Tibial nerve (tissue), 4 donors: Measurements from ENCODE around the gene FEZF2. TPM values are rescaled to one million over a fixed set of nuclear protein-coding genes. Genes with fewer than 3 reads are reported as not detected.

Experiments
- DNase-seq, 2 donors: peaks; one replicate each; pipeline ENCODE4 v3.0.0-alpha.2; 2019; ENCODE audit warnings: low spot score in 2 of 2
- H3K27ac ChIP-seq, 4 donors: fragments of 200-600 bp; sonication (generic) in 3 of 4; one replicate each; pipeline ENCODE4 v1.5.1; 2017 to 2019; ENCODE audit warnings: mild to moderate bottlenecking in 1 of 4
- H3K27me3 ChIP-seq, 2 donors: fragments of 200-600 bp; sonication (generic) in 1 of 2; one replicate each; pipeline versions ENCODE4 v1.5.1 to v1.6.0; 2017 to 2019
- H3K36me3 ChIP-seq, 3 donors: fragments of 200-600 bp; sonication (generic); one replicate each; pipeline ENCODE4 v1.5.1; 2018 to 2019
- H3K4me1 ChIP-seq, 4 donors: fragments of 200-600 bp; sonication (generic) in 3 of 4; one replicate each; pipeline ENCODE4 v1.5.1; 2017 to 2019
- H3K4me3 ChIP-seq, 4 donors: fragments of 200-600 bp; sonication (generic) in 3 of 4; one replicate each; pipeline ENCODE4 v1.5.1; 2017 to 2019; ENCODE audit warnings: mild to moderate bottlenecking in 1 of 4, moderate library complexity in 1 of 4
- H3K9me3 ChIP-seq, 4 donors: fragments of 200-600 bp; sonication (generic) in 3 of 4; one replicate each; pipeline ENCODE4 v1.5.1; 2017 to 2019
- CTCF ChIP-seq, 5 experiments: fragments of 200-600 bp in 3 of 5; fragments of 450-650 bp in 2 of 5; sonication (generic) in 3 of 5; IDR thresholded peaks; one replicate each; pipeline ENCODE4 v1.5.1; 2016 to 2019; ENCODE audit warnings: antibody characterized with exemption in 5 of 5, mild to moderate bottlenecking in 3 of 5, moderate library complexity in 2 of 5
- EP300 ChIP-seq, 2 donors: sonication (generic); formaldehyde crosslinking; IDR thresholded peaks; one replicate each; pipeline ENCODE4 v1.6.1; 2017; ENCODE audit warnings: antibody characterized with exemption in 2 of 2, mild to moderate bottlenecking in 1 of 2
- POLR2A ChIP-seq, 2 donors: fragments of 450-650 bp; IDR thresholded peaks; one replicate each; pipeline ENCODE4 v1.6.1; 2017; ENCODE audit warnings: antibody characterized with exemption in 2 of 2, mild to moderate bottlenecking in 2 of 2, moderate library complexity in 2 of 2
- WGBS, 2 donors: methylation state at CpG; one replicate each; pipeline ENCODE4 v1.1.5; 2018; 5-methylcytosine and 5-hydroxymethylcytosine counted together
- total RNA-seq, 4 donors: library from RNA; depleted of rRNA; stranded (reverse); fragments of >200 nt; gene quantifications; one replicate each; pipeline ENCODE4 v1.1.0, GENCODE V29; 2016

The FEZF2 gene
- total RNA-seq, 4 donors from 2014 or later, result not detected

DNA sequence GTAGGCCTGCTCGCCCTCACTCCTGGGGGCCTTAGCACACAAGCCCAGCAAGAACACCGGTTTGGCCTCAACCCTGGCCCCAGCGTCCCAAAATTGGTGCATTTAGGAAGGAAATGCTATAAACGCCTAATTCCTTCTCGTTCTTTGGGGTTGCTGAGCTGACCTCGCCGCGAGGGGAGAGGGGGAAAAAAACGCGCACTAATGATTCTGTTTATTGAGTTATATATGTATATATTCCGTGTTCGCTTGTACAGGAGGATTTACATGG, 3.9 kb downstream of the FEZF2 start:
- H3K27ac ChIP-seq, result no peak overlapping the region
- no peak for DNase-seq
- 5% methylated on average over 12 of the region's 12 CpGs for WGBS, 2 donors
- TF ChIP-seq CTCF (IDR thresholded peaks at IDR 0.05), result no peak
- no peak for TF ChIP-seq POLR2A (IDR thresholded peaks at IDR 0.05)
- no peak for TF ChIP-seq EP300 (IDR thresholded peaks at IDR 0.05)
- H3K4me3 ChIP-seq, result peak overlapping the region in 1 of 4 donors; percentile 22
- peaks cover 12 to 96% of the 10 kb centered on the region in 2 donors for H3K27me3 ChIP-seq
- no peaks in the 10 kb centered on the region for H3K9me3 ChIP-seq
- H3K4me1 ChIP-seq, result peaks cover 0 to 70% (median 29%) of the 10 kb centered on the region in 4 donors
- H3K36me3 ChIP-seq, result no peaks in the 10 kb centered on the region

DNA sequence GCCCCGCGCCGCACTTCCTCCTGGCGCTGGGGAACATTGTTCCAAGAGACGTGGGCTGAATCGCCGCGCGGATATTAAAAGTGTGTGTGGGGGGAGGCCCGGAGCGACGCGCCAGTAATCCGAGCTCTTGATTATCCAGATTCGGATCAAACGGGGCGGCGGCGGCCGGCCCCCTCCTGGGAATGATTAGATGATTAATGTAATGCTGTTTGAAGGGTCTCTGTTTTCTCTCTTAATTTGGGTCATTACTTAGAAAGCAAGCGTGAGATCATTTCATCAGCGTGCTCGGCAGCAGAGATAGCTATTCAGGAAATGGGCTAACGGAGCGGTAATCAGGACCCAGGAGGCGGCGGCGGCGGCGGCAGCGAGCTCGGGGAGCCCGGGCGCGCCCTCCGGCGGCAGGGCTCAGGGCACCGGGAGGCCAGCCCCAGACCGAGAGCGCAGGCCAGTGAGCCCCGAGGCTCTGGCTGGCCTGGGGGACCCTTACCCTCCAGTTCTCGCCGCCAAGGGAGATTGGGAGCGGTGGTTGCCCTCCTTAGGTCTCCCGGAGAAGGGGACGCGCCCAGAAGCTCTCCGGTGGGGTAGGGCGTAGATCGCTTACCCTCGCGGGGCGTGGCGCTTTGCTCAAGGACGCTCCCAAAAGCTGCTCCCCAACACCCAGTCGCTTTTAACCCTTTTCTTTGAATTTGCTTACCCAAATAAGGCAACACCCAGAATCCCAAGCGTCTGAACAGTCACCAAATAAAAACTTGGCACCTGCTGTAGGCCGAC, 4.5 kb downstream of the FEZF2 start:
- TF ChIP-seq EP300 (IDR thresholded peaks at IDR 0.05) (no peak), CTCF (IDR thresholded peaks at IDR 0.05) (no peak), POLR2A (IDR thresholded peaks at IDR 0.05) (no peak)
- H3K4me3 ChIP-seq, result peak overlapping the region in 1 of 4 donors; percentile 22
- H3K4me1 ChIP-seq, result peaks cover 0 to 65% (median 27%) of the 10 kb centered on the region in 4 donors
- no peaks in the 10 kb centered on the region for H3K9me3 ChIP-seq
- peaks cover 12 to 92% of the 10 kb centered on the region in 2 donors for H3K27me3 ChIP-seq
- DNase-seq, result no peak
- no peaks in the 10 kb centered on the region for H3K36me3 ChIP-seq
- WGBS, 2 donors, result 2 to 3% methylated on average over 58 of the region's 58 CpGs
- no peak overlapping the region for H3K27ac ChIP-seq

GRCh38 chr3:62368290-62368704, 5.1 kb downstream of the FEZF2 start:
- peaks cover 0 to 59% (median 22%) of the 10 kb centered on the region in 4 donors for H3K4me1 ChIP-seq
- H3K9me3 ChIP-seq, result no peaks in the 10 kb centered on the region
- no peak overlapping the region for H3K27ac ChIP-seq
- H3K4me3 ChIP-seq, result no peak overlapping the region
- no peak for TF ChIP-seq CTCF (IDR thresholded peaks at IDR 0.05)
- TF ChIP-seq EP300 (IDR thresholded peaks at IDR 0.05), result no peak
- no peak for TF ChIP-seq POLR2A (IDR thresholded peaks at IDR 0.05)
- H3K27me3 ChIP-seq, result peaks cover 12 to 86% of the 10 kb centered on the region in 2 donors
- no peak for DNase-seq
- 6% methylated on average over 18 of the region's 19 CpGs for WGBS, 2 donors
- H3K36me3 ChIP-seq, result no peaks in the 10 kb centered on the region

GRCh38 chr3:62367763-62368195, 5.6 kb downstream of the FEZF2 start:
- Histone ChIP-seq H3K27me3 (peaks cover 12 to 82% of the 10 kb centered on the region in 2 donors), H3K9me3 (no peaks in the 10 kb centered on the region)
- no peak for DNase-seq

More at GRCh38 chr3:62367763-62368195, 5.6 kb downstream of the FEZF2 start:
- Histone ChIP-seq H3K4me1 (peaks cover 0 to 54% (median 20%) of the 10 kb centered on the region in 4 donors), H3K4me3 (no peak overlapping the region), H3K36me3 (no peaks in the 10 kb centered on the region), H3K27ac (no peak overlapping the region)
- 2 to 4% methylated on average over 25 of the region's 25 CpGs for WGBS, 2 donors
- TF ChIP-seq CTCF (IDR thresholded peaks at IDR 0.05) (no peak), POLR2A (IDR thresholded peaks at IDR 0.05) (no peak), EP300 (IDR thresholded peaks at IDR 0.05) (no peak)
